Vagina (tissue), 2 donors: Measurements from ENCODE around the gene PAWR.

Experiments
- POLR2A ChIP-seq, 2 donors: fragments of 450-650 bp; IDR thresholded peaks; one replicate each; pipeline ENCODE4 v1.6.1; 2017; ENCODE audit warnings: antibody characterized with exemption in 2 of 2, mild to moderate bottlenecking in 2 of 2, moderate library complexity in 2 of 2
- POLR2AphosphoS5 ChIP-seq, 2 donors: sonication (generic); formaldehyde crosslinking; IDR thresholded peaks; one replicate each; pipeline ENCODE4 v1.9.0; 2017; ENCODE audit warnings: antibody characterized with exemption in 2 of 2, mild to moderate bottlenecking in 2 of 2, low read depth in 1 of 2; ENCODE audit not compliant: insufficient read depth in 1 of 2
- TF ChIP-seq, protein P1 (sequence below), 3 experiments: fragments of 450-650 bp in 2 of 3; fragments of 200-600 bp in 1 of 3; sonication (generic) in 1 of 3; IDR thresholded peaks; one replicate each; pipeline ENCODE4 v1.5.1; 2017 to 2019; ENCODE audit warnings: antibody characterized with exemption in 3 of 3, mild to moderate bottlenecking in 2 of 3, moderate library complexity in 2 of 3

DNA sequence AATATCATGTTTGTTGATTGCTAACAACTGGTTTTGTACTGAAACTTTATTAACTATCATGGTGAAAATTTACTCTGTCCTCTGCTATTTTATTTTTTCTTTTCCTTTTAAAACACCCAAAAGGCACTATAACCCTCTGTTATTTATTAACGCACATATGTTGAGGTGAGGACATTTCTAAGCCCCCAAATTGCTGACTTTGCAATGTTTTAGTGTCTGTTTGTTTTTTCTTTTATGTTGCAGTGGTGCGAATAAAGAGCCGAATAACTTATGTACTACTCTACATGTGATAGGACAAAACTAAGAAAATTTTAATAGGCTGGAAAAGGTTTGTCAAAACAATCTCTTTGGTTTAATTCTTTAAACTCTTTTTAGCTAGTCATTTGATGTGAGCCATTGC lies 24.5 kb upstream of the PAWR start:
- TF ChIP-seq, protein P1, sequence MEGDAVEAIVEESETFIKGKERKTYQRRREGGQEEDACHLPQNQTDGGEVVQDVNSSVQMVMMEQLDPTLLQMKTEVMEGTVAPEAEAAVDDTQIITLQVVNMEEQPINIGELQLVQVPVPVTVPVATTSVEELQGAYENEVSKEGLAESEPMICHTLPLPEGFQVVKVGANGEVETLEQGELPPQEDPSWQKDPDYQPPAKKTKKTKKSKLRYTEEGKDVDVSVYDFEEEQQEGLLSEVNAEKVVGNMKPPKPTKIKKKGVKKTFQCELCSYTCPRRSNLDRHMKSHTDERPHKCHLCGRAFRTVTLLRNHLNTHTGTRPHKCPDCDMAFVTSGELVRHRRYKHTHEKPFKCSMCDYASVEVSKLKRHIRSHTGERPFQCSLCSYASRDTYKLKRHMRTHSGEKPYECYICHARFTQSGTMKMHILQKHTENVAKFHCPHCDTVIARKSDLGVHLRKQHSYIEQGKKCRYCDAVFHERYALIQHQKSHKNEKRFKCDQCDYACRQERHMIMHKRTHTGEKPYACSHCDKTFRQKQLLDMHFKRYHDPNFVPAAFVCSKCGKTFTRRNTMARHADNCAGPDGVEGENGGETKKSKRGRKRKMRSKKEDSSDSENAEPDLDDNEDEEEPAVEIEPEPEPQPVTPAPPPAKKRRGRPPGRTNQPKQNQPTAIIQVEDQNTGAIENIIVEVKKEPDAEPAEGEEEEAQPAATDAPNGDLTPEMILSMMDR (IDR thresholded peaks at IDR 0.05), result no peak
- TF ChIP-seq POLR2A (IDR thresholded peaks at IDR 0.05) (no peak), POLR2AphosphoS5 (IDR thresholded peaks at IDR 0.05; ENCODE audit: insufficient read depth in 1 of 2, low read depth in 1 of 2) (no peak)
